CD1c-positive myeloid dendritic cell (primary cell): ENCODE measurements around the gene G6PC1.
A peak's percentile ranks its signal among the peaks of the same experiment; 100 is the strongest.

ENCODE experiments used
- DNase-seq: peaks from one replicate; pipeline ENCODE4 v3.0.0-alpha.2; 2016; ENCODE audit errors: extremely low spot score

Gene G6PC1

DNA sequence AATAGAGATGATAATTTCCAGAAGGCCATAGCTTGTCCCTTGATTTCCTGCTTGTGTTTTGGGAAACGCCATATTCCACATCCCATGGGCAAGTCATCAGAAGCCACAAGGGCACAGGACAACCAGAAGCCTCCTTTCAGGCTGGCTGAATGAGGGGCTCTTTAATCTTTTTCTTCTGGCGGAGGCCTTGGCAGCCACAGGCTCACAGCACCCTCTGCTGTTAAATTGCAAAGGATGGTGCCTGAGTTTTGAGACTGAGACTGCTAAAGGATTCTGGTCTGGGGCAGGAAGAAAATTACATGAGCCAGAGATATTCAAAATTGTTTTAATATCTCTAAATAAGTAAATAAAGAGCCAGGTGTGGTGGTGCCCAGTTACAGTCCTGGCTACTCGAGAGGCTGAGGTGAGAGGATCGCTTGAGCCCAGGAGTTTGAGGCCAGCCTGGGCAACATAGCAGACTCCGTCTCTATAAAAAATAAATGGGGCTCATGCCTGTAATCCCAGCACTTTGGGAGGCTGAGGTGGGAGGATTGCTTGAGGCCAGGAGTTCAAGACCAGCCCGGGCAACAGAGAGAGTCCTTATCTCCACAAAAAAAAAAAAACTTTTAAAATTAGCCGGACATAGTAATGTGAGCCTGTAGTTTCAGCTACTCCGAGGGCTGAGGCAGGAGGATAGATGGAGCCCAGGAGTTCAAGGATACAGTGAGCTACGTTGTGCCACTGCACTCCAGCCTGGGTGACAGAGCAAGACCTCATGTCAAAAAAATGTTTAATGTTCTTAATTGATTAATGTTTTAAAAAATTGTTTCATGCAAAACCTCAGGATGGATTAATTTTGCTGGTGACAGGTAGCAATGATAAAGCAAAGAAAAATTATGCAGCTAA is 37.4 kb downstream of the G6PC1 start:
- DNase-seq = peak; percentile 49

DNA sequence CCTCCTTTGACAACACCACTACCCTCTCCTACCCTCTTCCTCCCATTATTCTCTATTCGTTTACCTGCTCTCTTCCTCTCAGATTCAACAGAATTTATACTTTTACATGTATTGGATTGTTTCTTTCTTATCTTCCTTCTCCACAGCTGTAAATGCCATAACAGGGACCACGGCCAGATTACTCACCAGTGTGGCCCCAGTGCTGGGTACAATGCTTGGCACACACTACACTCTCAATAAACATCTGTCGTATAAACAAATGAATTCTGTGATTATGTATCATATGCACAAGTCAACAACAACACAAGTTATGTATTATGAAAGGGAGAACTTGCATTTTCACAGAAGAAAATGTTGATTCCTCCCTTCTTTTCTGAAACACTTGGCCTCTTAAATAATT is 43.6 kb downstream of the G6PC1 start:
- no peak for DNase-seq

DNA sequence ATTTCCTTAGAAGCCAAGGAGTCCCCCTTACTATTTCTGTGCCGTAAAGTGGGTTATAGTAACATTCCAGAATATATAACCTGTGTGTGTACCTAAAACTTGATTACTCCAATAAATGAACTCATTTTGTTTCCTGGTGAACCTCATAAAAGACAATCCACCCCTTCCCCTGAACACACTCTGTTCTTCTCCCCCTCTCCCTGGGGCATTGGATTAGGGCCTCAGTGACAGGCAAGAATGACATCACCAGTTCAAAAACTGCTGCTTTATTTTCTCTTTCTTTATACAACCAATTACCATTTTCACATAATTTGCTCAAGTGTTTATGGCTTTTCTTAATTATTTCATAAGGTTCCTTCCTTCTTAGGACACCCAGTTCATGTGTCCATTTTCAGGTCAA is 46.2 kb downstream of the G6PC1 start:
- DNase-seq = no peak

DNA sequence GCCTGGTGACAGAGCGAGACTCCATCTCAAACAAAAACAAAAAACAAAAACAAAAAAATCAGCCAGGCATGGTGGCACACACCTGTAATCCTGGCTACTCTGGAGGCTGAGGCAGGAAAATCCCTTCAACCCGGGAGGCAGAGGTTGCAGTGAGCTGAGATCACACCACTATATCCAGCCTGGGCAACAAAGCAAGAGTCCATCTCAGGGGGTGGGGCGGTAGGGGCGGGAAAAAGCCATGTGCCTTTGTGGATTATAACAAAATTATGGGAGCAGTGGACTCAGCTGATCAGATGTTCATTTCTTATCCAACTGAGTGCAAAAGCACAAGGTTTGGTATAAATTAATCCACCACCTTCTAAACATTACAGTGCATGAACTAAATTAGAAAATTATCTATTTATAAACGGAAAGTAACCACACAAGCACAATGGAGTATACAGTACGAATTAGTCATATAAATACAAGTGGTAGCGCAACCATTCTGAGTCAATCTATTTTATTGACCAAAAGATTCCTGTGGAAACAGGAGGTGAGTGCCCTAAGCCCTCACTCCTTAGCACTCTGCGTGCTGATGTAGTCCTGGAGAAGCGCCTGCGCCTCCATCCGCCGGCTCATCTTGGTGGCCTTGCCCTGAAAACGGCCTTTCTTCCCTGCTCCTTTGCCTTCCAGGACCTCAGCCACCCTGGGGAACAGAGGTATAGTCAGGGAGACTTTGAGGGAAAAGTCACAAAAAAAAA is 49.6 kb downstream of the G6PC1 start:
- DNase-seq = no peak
